ENCODE results near the gene CLDN4.

CLDN4 gene

GRCh38 chr7:73876361-73876760, 45.6 kb downstream of the CLDN4 start:
- DNase-seq (ENCODE audit: low spot score), result no peak

GRCh38 chr7:73876973-73877372, 46.2 kb downstream of the CLDN4 start:
- no peak for DNase-seq (ENCODE audit: low spot score)

- DNase-seq (ENCODE audit: low spot score), result no peak
Observed at GRCh38 chr7:73879977-73880681, 49.3 kb downstream of the CLDN4 start.

- DNase-seq (ENCODE audit: low spot score), result no peak
Observed at GRCh38 chr7:73880755-73881328, 50.0 kb downstream of the CLDN4 start.

- no peak for DNase-seq (ENCODE audit: low spot score)
Observed at GRCh38 chr7:73881352-73882046, 50.7 kb downstream of the CLDN4 start.

- DNase-seq (ENCODE audit: low spot score), result no peak
Observed at GRCh38 chr7:73882047-73882402, 51.2 kb downstream of the CLDN4 start.
